GM18873 (cell line): ENCODE data around the gene KIF26B.

Experiments
- ATAC-seq: cut with Tn5 transposase; IDR thresholded peaks from one replicate; pipeline ENCODE4 v1.9.1; 2021; ENCODE audit warnings: mild to moderate bottlenecking, moderate library complexity, moderate number of reproducible peaks; ENCODE audit not compliant: unreplicated experiment, low FRiP score

The KIF26B gene

DNA sequence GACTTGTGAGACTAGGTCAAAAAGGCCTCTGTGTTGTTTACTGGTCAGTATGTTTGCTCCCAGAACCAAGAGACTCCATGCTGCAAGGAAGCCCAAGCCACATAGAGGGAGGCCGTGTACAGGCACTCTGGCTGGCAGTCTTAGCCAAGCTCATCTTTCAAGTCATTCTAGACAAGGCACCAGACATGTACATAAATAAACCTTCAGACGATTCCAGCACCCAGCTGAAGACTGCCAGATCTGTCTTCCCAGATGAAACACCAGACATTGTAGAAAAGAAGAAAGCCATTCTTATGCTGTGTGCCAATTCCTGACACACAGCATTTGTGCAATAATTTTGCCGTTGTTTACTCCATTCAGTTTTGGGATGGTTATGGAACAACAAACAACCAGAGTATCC is 595.5 kb downstream of the KIF26B start:
- ATAC-seq, result no peak

DNA sequence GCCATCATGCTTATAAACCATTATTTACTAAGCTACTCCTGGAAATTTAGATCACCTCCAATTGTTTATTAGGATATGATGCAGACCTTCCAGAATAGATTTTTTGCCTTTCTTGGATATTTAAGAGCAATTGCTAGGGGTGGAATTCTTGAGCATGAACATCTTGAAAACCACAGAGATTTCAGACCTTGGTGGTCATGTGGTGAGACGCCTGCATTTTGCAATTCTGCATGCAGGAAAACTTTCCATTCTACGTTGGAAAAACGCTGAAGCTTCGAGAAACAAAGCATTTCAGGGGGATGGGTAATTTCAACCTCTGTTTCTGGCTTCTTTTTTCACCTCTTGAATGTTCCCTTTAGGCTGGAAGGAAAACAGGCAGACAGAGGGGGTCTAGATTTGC is 596.3 kb downstream of the KIF26B start:
- no peak for ATAC-seq

DNA sequence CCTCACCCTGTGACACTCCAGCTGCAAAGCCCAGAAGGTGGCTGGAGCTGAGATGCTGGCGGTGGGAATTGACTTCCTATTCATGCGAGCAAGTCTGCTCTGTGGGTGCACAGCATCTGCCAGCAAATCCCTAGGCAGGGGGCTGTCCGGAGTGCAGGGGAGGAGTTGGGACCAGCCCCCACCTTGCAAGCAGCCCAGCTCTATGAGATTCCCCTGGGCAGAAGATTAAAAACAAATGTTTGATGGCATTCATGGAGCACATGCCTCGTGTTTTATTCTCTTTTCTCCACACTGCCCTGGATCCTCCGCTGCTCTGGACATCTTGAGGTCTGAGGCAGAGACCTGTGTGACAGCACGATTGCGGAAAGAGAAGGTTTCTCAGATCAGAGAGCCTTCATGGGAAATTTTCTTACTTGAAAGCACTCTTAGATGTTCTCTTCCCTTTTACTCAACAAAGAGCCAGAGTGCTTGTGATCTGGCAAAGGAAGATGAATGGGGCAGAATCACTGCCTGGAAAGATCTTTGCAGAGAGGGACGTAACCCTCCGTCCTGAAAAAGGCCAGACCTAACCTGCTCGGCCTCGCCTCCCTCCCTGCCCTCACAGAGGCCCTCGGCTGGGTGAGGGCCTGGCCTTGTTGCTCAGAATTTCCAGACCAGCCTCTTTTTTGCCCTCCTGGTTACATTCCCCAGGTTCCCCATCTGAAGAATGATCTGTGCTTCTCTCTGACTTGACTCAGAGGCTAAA is 597.1 kb downstream of the KIF26B start:
- no peak for ATAC-seq

DNA sequence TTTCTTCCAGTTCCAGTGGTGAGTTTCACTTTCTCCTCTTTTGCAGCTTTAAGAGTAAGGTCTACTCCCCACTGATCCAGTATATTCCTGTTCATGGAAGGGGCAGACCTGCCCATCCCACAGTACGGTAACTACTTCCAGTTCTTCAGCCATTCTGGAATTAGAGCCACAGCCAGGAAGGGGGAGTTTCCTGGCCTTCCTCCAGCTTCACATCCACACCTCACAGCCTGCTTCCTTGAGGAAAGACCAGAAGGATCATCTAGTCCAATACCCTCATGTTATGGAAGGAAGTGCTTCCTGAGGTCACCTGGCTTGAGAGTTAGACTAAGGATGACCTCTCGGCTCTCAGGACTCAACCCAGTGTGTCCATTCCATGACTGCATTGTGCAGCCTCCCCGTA is 597.8 kb downstream of the KIF26B start:
- ATAC-seq, result no peak

DNA sequence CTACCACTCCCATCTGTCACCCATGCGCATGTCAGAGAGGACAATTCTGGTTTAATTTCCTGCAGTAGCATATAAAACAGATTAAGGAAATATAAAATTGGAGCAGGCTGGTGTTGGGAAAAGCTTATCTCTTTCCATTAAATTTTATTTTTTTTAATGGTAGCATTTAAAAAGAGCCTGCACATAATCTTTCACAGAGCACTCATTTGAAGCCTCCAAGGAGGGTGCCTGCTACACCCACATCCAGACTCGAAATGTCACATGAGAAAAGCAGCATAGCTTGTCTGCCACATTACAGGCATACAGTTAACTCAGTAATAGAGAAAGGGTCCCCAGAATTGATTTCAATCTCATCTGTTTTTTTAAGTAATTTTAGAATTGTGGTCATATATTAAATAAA is 599.0 kb downstream of the KIF26B start:
- no peak for ATAC-seq

DNA sequence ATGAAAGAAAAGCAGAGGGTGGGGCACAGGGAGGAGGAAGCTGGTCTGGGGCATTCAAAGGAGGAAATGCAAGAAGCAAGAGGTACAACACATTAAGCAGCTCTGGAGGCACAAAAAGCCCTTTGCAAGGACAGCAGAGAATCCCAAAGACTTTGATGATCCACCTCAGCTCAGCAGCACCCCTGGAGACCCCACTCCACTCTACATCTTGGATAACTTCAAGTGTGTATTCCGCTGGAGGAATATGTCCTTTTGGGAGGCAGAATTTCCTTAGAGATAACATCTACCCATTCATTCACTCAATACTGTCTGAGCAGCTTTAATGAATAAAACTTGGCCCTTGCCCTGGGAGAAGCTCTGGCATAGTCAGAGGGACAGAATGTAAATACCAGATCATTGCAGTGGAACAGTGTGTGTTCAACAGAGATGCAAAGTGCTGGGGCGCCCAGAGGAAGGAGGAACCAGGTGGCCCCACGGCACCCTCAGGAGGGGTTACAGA is 599.7 kb downstream of the KIF26B start:
- no peak for ATAC-seq
